ENCODE data around the gene ARSI. TPM values are rescaled to one million over a fixed set of nuclear protein-coding genes. Genes with fewer than 3 reads are reported as not detected.

Gene ARSI
- total RNA-seq, 1 experiment from 2014 or later: 5.9 TPM

DNA sequence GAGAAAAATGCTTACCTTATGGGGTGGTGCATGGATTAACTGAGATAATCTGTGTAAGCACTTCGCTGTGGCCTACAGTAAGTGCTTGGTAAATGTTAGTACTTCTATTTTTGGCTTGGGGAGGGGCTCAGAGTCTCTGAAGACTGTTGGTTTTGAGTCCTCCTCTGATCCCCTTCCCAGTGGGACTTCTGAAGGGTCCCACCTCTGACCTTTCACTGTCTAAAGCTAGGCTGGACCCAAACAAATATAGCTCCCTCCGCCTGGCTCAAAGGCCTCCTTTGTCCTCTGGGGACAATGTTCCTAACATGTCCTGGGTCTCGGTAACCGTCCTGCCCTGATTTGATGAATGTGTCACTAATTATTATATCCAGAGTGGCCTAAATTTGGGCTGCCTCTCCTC lies 47.9 kb downstream of the ARSI start:
- ChIA-PET POLR2A (no interaction called here), CTCF (interaction anchor here (1.0 to 2.0 kb wide), 5 partner anchors 10 to 139 kb away, joined by 3 to 6 read pairs (median 3); no protein-coding TSS in a partner anchor)
- Mint-ChIP-seq H3K36me3 (no peaks in the 10 kb centered on the region), H3K27me3 (ENCODE audit: low read depth) (no peaks in the 10 kb centered on the region), H3K27ac (no peak overlapping the region), H3K9me3 (no peaks in the 10 kb centered on the region), H3K4me3 (no peak overlapping the region), H3K4me1 (peaks cover 5% of the 10 kb centered on the region)
- TF ChIP-seq ELF4 (CRISPR knock-in tag; IDR thresholded peaks at IDR 0.05; ENCODE audit: low read depth) (no peak), ZNF219 (CRISPR knock-in tag; IDR thresholded peaks at IDR 0.05; ENCODE audit: borderline replicate concordance) (no peak), NR1H2 (CRISPR knock-in tag; IDR thresholded peaks at IDR 0.05) (no peak), GABPB1 (CRISPR knock-in tag; IDR thresholded peaks at IDR 0.05) (no peak), ETV6 (CRISPR knock-in tag; IDR thresholded peaks at IDR 0.05) (no peak), SP1 (CRISPR knock-in tag; conservative IDR thresholded peaks at IDR 0.05) (no peak), ZNF416 (CRISPR knock-in tag; IDR thresholded peaks at IDR 0.05) (no peak), SOX15 (CRISPR knock-in tag; IDR thresholded peaks at IDR 0.05) (no peak)
- TF ChIP-seq, protein P1, sequence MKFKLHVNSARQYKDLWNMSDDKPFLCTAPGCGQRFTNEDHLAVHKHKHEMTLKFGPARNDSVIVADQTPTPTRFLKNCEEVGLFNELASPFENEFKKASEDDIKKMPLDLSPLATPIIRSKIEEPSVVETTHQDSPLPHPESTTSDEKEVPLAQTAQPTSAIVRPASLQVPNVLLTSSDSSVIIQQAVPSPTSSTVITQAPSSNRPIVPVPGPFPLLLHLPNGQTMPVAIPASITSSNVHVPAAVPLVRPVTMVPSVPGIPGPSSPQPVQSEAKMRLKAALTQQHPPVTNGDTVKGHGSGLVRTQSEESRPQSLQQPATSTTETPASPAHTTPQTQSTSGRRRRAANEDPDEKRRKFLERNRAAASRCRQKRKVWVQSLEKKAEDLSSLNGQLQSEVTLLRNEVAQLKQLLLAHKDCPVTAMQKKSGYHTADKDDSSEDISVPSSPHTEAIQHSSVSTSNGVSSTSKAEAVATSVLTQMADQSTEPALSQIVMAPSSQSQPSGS (CRISPR knock-in tag; IDR thresholded peaks at IDR 0.05; ENCODE audit: borderline replicate concordance, low read depth): no peak
- TF ChIP-seq, protein P2, sequence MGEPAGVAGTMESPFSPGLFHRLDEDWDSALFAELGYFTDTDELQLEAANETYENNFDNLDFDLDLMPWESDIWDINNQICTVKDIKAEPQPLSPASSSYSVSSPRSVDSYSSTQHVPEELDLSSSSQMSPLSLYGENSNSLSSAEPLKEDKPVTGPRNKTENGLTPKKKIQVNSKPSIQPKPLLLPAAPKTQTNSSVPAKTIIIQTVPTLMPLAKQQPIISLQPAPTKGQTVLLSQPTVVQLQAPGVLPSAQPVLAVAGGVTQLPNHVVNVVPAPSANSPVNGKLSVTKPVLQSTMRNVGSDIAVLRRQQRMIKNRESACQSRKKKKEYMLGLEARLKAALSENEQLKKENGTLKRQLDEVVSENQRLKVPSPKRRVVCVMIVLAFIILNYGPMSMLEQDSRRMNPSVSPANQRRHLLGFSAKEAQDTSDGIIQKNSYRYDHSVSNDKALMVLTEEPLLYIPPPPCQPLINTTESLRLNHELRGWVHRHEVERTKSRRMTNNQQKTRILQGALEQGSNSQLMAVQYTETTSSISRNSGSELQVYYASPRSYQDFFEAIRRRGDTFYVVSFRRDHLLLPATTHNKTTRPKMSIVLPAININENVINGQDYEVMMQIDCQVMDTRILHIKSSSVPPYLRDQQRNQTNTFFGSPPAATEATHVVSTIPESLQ (CRISPR knock-in tag; IDR thresholded peaks at IDR 0.05): no peak
- TF ChIP-seq, protein P3, sequence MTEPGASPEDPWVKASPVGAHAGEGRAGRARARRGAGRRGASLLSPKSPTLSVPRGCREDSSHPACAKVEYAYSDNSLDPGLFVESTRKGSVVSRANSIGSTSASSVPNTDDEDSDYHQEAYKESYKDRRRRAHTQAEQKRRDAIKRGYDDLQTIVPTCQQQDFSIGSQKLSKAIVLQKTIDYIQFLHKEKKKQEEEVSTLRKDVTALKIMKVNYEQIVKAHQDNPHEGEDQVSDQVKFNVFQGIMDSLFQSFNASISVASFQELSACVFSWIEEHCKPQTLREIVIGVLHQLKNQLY (CRISPR knock-in tag; IDR thresholded peaks at IDR 0.05): no peak
- TF ChIP-seq, protein P4, sequence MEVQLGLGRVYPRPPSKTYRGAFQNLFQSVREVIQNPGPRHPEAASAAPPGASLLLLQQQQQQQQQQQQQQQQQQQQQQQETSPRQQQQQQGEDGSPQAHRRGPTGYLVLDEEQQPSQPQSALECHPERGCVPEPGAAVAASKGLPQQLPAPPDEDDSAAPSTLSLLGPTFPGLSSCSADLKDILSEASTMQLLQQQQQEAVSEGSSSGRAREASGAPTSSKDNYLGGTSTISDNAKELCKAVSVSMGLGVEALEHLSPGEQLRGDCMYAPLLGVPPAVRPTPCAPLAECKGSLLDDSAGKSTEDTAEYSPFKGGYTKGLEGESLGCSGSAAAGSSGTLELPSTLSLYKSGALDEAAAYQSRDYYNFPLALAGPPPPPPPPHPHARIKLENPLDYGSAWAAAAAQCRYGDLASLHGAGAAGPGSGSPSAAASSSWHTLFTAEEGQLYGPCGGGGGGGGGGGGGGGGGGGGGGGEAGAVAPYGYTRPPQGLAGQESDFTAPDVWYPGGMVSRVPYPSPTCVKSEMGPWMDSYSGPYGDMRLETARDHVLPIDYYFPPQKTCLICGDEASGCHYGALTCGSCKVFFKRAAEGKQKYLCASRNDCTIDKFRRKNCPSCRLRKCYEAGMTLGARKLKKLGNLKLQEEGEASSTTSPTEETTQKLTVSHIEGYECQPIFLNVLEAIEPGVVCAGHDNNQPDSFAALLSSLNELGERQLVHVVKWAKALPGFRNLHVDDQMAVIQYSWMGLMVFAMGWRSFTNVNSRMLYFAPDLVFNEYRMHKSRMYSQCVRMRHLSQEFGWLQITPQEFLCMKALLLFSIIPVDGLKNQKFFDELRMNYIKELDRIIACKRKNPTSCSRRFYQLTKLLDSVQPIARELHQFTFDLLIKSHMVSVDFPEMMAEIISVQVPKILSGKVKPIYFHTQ (CRISPR knock-in tag; IDR thresholded peaks at IDR 0.05): no peak
- TF ChIP-seq, protein P5, sequence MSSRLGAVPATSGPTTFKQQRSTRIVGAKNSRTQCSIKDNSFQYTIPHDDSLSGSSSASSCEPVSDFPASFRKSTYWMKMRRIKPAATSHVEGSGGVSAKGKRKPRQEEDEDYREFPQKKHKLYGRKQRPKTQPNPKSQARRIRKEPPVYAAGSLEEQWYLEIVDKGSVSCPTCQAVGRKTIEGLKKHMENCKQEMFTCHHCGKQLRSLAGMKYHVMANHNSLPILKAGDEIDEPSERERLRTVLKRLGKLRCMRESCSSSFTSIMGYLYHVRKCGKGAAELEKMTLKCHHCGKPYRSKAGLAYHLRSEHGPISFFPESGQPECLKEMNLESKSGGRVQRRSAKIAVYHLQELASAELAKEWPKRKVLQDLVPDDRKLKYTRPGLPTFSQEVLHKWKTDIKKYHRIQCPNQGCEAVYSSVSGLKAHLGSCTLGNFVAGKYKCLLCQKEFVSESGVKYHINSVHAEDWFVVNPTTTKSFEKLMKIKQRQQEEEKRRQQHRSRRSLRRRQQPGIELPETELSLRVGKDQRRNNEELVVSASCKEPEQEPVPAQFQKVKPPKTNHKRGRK (CRISPR knock-in tag; IDR thresholded peaks at IDR 0.05; ENCODE audit: borderline replicate concordance): no peak
- TF ChIP-seq, protein P6, sequence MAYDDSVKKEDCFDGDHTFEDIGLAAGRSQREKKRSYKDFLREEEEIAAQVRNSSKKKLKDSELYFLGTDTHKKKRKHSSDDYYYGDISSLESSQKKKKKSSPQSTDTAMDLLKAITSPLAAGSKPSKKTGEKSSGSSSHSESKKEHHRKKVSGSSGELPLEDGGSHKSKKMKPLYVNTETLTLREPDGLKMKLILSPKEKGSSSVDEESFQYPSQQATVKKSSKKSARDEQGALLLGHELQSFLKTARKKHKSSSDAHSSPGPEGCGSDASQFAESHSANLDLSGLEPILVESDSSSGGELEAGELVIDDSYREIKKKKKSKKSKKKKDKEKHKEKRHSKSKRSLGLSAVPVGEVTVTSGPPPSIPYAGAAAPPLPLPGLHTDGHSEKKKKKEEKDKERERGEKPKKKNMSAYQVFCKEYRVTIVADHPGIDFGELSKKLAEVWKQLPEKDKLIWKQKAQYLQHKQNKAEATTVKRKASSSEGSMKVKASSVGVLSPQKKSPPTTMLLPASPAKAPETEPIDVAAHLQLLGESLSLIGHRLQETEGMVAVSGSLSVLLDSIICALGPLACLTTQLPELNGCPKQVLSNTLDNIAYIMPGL (CRISPR knock-in tag; IDR thresholded peaks at IDR 0.05): no peak
- DNase-seq (ENCODE audit: low spot score) (no peak), ATAC-seq (no peak)

DNA sequence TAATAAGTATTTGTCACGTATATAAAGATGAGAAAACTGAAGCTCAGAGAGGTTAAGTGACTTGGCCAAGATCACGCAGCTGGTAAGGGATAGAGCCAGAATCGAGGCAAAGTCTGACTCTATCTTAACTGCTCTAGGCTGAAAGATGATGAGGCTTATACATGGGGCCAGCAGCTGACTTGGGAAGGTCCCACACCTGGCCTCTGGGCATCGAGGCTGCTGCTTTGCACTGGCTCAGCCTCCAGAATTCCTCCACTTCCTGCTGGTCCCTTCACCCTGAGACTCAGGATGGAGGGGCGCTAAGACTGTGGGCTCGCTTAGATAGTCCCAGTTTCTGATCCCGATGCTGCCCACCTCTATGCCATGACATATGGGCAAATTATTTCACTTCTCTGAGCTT lies 48.3 kb downstream of the ARSI start:
- CTCF ChIA-PET: interaction anchor here (1.4 to 2.0 kb wide), 3 partner anchors 18 to 138 kb away, joined by 3 to 6 read pairs (median 3); no protein-coding TSS in a partner anchor
- POLR2A ChIA-PET: no interaction called here
- ATAC-seq: no peak
- TF ChIP-seq GTF2I (CRISPR knock-in tag; conservative IDR thresholded peaks at IDR 0.05) (no peak), TCF7 (CRISPR knock-in tag; IDR thresholded peaks at IDR 0.05; ENCODE audit: low read depth) (no peak), ZNF416 (CRISPR knock-in tag; IDR thresholded peaks at IDR 0.05) (no peak)
- TF ChIP-seq, protein P7, sequence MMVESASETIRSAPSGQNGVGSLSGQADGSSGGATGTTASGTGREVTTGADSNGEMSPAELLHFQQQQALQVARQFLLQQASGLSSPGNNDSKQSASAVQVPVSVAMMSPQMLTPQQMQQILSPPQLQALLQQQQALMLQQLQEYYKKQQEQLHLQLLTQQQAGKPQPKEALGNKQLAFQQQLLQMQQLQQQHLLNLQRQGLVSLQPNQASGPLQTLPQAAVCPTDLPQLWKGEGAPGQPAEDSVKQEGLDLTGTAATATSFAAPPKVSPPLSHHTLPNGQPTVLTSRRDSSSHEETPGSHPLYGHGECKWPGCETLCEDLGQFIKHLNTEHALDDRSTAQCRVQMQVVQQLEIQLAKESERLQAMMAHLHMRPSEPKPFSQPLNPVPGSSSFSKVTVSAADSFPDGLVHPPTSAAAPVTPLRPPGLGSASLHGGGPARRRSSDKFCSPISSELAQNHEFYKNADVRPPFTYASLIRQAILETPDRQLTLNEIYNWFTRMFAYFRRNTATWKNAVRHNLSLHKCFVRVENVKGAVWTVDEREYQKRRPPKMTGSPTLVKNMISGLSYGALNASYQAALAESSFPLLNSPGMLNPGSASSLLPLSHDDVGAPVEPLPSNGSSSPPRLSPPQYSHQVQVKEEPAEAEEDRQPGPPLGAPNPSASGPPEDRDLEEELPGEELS (CRISPR knock-in tag; IDR thresholded peaks at IDR 0.05): no peak
- TF ChIP-seq, protein P8, sequence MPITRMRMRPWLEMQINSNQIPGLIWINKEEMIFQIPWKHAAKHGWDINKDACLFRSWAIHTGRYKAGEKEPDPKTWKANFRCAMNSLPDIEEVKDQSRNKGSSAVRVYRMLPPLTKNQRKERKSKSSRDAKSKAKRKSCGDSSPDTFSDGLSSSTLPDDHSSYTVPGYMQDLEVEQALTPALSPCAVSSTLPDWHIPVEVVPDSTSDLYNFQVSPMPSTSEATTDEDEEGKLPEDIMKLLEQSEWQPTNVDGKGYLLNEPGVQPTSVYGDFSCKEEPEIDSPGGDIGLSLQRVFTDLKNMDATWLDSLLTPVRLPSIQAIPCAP (CRISPR knock-in tag; IDR thresholded peaks at IDR 0.05): no peak

More for the DNA sequence above, 48.3 kb downstream of the ARSI start:
- H3K27me3 Mint-ChIP-seq (ENCODE audit: low read depth): no peaks in the 10 kb centered on the region
- H3K9me3 Mint-ChIP-seq: no peaks in the 10 kb centered on the region
- no peak overlapping the region for H3K27ac Mint-ChIP-seq
- H3K36me3 Mint-ChIP-seq: no peaks in the 10 kb centered on the region
- no peak for DNase-seq (ENCODE audit: low spot score)
- H3K4me1 Mint-ChIP-seq: peaks cover 5% of the 10 kb centered on the region
- no peak overlapping the region for H3K4me3 Mint-ChIP-seq
